T-helper 9 cell (primary cell): ENCODE results near the gene ROS1.
"Not testable (repeated sequence)": the region's sequence is repeated elsewhere in the genome, so short reads cannot be mapped to it uniquely, and the experiment has no call there.

Source experiments
- DNase-seq: peaks from one replicate; pipeline ENCODE4 v3.0.0-alpha.2; 2020

The ROS1 gene

DNA sequence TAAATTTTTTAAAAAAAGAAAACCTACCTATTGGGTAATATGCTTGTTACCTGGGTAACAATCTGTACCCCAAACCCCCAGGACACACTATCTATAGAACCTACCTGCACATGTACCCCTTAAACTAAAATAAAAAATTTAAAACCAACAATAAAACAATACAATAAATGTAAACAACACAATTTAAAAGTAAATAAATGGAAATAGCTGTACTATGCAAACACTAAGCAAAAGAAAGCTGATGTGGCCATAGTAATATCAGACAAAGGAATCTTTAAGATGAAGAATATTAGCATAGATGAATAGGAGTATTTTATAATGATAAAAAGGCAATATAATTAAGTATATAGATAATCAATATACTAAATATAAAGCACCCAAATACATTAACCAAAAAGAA is 50.3 kb downstream of the ROS1 start:
- DNase-seq = no peak

GRCh38 chr6:117373211-117373813 is 52.4 kb downstream of the ROS1 start:
- no peak for DNase-seq

GRCh38 chr6:117372289-117372688 is 53.5 kb downstream of the ROS1 start:
- not testable (repeated sequence) for DNase-seq

DNA sequence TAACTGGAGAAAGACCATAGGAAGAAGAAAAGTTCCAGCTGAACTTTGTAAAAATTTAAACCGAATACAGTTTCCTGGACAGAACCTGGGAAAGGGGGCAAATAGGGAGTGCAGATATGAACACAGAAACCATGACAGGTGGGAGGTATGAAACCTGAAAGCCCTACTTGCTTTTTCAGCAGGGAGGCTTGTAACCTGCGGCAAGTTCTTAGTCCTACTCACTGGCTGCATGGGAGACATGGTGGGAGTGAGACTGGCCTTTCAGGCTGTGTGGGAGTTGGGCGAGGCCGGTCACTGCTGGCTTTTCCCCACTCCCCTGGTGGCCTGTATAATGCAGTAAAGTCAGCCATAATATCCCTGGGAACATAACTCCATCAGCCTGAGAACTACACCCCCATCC is 54.2 kb downstream of the ROS1 start:
- DNase-seq = no peak

- DNase-seq = no peak
Observed at GRCh38 chr6:117359581-117359980, 66.2 kb downstream of the ROS1 start.

GRCh38 chr6:117354671-117355070 is 71.1 kb downstream of the ROS1 start:
- DNase-seq = no peak

GRCh38 chr6:117352466-117353081 is 73.2 kb downstream of the ROS1 start:
- DNase-seq = no peak

GRCh38 chr6:117351521-117351920 is 74.2 kb downstream of the ROS1 start:
- DNase-seq = no peak

DNA sequence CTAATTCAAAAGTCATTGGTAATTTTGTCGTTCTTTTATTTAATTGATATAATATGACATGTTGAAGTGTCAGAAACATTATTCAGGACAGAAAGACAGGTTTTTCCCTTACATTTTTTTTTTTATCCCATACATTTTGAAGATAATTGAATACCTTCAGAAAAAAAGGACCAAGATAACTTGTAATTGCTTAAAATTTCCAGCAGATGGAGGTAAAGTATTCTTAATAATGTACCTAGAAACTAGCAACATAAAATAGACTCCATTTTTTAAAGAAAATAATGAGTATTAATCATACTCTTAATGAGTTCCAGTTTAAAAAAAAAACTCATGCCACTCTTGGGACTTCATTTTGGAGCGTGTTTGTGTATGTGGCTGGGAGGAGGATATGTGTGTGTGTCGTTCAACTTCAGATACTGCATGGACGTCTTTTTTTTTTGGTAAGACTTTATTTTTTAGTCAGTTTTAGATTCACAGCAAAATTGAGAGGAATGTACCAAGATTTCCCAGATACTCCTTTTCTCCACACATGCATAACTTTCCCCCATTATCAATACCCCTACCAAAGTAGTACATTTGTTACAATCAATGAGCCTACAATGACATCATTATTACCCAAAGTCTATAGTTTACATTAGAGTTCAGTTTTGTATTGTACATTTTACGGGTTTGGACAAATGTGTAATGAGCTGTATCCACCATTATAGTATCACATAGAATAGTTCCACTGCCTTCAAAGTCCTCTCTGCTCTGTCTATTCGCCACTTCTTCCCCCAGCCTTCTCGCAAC is 79.4 kb downstream of the ROS1 start:
- DNase-seq = no peak

GRCh38 chr6:117345292-117345610 is 80.5 kb downstream of the ROS1 start:
- no peak for DNase-seq

GRCh38 chr6:117344444-117345291 is 81.1 kb downstream of the ROS1 start:
- DNase-seq = no peak

GRCh38 chr6:117338567-117338966 is 87.2 kb downstream of the ROS1 start:
- no peak for DNase-seq

GRCh38 chr6:117329926-117330325 is 95.8 kb downstream of the ROS1 start:
- no peak for DNase-seq

GRCh38 chr6:117328500-117328899 is 97.2 kb downstream of the ROS1 start:
- DNase-seq = no peak

GRCh38 chr6:117328005-117328389 is 97.7 kb downstream of the ROS1 start:
- no peak for DNase-seq

DNA sequence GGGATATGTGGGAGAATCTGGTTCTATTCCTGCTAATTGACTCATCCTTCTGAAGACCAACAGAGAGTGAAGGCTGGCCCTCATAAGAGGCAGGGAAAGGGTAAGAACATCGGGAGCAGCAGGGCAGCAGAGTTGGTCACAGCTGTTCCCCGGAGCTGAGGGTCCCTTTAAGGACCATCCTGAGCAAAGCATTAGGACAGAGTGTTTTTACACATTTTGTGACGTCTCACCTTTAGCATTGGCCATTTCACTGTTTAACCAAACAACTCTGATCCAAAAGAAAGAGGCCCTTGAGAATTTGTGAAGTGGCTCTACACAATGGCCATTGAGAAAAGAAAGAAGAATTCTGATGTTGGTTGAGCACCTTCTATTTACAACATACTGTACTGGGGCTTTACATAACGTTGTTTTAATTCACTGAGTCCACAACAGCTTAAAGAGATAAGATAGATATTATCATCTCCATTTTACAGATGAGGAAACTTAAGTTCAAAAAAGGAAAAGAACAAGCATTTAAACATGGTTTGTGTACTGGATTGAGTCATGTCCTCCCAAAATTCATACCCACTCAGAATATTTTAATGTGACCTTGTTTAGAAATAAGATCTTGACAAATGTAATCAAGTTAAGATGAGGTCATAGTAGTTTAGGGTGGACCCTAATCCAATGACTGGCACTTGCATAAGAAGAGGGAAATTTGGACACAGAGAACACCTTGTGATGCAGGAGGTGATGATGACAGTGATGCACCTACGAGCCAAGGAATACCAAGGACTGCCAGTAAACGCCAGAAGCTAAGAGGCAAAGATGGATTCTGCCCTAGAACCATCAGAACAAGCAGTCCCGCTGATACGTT is 98.4 kb downstream of the ROS1 start:
- DNase-seq = no peak

- no peak for DNase-seq
Observed at GRCh38 chr6:117326396-117326795, 99.3 kb downstream of the ROS1 start.

DNA sequence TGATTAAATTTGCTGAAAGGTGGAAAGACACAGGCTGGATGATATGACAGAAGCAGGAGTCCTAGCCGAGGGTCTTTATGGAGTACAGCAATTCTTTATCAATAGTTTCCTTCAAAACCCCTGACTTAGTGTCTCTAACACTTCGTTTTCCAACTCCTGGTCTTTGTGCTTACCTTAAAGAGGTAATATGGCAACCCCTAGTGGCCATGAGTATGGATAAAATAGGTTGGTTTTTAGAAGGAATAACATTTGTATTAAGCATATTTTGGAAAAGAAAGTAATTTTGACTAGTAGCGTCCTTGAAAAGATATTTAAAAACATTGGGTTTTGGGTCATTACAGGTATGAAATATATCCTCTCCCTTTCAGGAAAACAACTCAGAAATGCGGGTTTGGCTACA is 108.5 kb downstream of the ROS1 start:
- no peak for DNase-seq

DNA sequence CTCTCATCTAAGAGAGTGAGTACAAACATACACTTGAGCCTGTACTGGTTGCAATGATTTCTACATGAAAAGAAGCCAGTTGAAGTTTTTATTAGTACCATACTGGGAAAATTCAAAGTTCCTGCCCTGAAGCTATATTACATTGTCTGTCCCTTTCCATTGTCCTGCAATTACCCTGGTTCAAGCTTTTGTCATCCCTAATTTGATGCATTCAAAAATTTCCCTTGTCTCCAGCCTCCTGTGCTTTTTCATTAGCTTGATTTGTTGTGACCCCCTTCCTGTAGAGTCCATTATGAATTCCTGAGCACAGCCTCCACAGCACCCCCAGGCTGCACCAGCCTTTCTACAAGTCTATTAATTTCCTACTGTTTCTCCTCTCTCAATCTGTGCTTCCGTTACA is 114.0 kb downstream of the ROS1 start:
- no peak for DNase-seq

GRCh38 chr6:117311310-117311709 is 114.4 kb downstream of the ROS1 start:
- DNase-seq = no peak

DNA sequence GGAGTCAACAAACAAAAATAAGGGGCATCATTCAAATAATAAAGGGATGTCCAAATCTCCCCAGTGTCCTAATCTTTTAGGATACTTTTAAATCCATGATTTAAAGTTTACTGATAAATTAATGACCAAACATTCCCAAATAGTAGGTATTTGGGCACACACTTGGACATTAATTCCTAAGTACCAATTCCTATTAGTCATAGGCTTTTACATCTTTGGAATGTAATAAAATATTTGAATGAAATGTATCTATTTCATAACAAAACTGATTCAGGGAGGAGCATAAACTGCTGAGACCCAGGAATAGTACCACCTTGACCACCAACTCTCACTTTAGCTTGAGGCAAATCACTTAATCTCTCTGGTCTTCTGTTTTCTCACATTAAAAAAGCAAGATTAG is 116.1 kb downstream of the ROS1 start:
- DNase-seq = no peak

GRCh38 chr6:117309069-117309468 is 116.7 kb downstream of the ROS1 start:
- DNase-seq = no peak

GRCh38 chr6:117307655-117308054 is 118.1 kb downstream of the ROS1 start:
- no peak for DNase-seq
